Hematopoietic multipotent progenitor cell treated with erythropoietin and hydrocortisone succinate and interleukin-3 and kit ligand, for 15 days (in vitro differentiated cells): Measurements from ENCODE around the gene PHF14.
"Not testable (repeated sequence)": the region's sequence is repeated elsewhere in the genome, so short reads cannot be mapped to it uniquely, and the experiment has no call there.

Source experiments
- DNase-seq: peaks from one replicate; pipeline ENCODE4 v3.0.0-alpha.2; 2015; ENCODE audit warnings: low spot score

PHF14 gene, protein sequence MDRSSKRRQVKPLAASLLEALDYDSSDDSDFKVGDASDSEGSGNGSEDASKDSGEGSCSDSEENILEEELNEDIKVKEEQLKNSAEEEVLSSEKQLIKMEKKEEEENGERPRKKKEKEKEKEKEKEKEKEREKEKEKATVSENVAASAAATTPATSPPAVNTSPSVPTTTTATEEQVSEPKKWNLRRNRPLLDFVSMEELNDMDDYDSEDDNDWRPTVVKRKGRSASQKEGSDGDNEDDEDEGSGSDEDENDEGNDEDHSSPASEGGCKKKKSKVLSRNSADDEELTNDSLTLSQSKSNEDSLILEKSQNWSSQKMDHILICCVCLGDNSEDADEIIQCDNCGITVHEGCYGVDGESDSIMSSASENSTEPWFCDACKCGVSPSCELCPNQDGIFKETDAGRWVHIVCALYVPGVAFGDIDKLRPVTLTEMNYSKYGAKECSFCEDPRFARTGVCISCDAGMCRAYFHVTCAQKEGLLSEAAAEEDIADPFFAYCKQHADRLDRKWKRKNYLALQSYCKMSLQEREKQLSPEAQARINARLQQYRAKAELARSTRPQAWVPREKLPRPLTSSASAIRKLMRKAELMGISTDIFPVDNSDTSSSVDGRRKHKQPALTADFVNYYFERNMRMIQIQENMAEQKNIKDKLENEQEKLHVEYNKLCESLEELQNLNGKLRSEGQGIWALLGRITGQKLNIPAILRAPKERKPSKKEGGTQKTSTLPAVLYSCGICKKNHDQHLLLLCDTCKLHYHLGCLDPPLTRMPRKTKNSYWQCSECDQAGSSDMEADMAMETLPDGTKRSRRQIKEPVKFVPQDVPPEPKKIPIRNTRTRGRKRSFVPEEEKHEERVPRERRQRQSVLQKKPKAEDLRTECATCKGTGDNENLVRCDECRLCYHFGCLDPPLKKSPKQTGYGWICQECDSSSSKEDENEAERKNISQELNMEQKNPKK

DNA sequence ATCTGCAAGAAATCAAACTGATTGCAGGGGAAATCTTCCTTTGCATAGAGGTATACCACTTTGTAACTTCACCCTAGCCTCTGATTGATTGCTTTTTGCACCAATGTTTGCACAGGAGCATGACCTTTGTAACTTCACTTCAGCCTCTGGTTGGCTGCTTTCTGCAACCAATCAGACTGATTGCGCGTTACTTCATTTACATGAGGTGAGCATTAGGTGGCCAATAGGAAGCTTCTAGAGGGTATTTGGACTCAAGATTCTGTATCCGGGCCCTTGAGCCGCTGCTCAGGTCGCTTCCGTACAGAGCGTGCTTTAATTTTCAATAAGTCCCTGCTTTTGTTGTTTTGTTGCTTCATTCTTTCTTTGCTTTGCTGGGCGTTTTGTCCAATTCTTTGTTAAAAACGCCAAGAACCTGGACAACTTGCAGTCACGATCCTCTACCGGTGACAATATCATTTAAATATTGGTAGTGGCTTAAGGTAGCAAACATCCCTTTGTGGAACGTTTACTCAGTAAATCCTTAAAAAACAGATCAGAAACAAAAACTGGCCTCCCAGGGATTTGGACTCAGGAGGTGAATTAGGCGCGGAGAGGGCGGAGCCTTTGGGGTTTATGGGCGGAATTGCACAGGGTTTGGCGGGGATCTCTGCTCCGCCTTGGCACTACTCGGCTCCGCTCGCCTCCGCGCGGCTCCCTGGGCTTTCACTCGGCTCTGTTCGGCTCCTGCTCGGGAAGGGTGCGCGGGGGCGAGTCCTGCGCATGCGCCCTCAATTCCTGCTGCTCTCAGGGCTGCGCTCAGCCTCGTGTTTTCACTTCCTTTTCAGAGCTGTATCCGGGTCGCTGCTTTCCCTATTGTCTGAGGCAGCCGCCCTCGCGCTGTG is at the start of gene PHF14:
Gene PHF14 (plus strand): TSS at position 812 of the 881 bp plus-strand sequence. CDS start 452 bp downstream, outside the sequence.
- peak; percentile 91 for DNase-seq

DNA sequence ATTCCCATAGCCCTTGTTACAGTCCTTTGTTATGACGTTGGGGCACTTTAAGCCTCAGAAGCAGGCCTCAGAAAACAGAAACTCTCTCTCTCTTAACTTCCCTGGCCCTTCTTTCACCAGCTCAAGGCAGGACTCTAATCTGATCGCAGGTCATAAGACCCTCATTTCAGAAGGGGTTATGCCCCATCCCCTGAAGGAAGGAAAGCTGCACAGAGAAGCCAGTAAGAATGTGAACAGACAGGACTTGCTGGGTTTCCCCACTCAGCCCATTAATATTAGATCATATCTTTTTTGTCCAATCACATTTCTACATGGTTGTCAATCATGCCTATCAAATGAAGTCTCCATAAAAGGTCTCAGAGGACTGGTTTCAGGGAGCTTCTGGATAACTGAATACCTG is 49.3 kb upstream of the PHF14 start:
- DNase-seq, result no peak

DNA sequence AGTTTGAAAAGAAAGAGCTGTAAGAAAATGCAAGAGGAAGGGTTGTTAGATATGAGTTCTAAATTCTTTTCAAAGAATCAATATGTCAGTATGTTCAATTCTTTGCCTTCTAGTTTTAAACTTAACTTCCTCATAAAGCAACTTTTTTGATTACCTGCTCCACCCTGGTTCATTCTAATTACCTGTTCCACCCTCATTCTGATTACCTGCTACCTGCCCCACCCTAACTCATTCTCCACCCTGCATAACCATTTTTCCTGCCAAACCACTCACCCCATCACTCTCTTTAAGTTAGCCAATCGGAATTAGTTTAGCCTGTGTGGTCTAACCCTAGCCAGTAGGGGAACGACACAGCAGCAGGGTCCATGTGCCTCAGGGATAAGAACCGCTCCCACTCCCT is 45.5 kb upstream of the PHF14 start:
- DNase-seq, result not testable (repeated sequence)

DNA sequence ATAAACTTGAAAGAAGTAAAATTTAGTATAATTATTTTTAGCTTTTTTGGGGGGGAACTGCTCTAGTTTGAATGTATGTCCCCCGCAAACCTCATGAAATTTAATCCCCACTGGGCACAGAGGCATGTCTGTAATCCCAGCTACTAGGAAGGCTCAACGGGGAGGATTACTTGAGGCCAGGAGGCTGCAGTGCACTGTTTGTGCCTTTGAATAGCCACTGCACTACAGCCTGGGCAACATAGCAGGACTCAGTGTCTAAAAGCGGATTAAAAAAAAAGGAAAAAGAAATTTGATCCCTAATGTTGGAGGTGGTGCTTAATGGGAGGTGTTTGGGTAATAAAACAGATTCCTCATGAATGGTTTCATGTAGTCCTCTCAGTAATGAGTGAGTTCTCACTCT is 43.1 kb upstream of the PHF14 start:
- DNase-seq, result no peak

DNA sequence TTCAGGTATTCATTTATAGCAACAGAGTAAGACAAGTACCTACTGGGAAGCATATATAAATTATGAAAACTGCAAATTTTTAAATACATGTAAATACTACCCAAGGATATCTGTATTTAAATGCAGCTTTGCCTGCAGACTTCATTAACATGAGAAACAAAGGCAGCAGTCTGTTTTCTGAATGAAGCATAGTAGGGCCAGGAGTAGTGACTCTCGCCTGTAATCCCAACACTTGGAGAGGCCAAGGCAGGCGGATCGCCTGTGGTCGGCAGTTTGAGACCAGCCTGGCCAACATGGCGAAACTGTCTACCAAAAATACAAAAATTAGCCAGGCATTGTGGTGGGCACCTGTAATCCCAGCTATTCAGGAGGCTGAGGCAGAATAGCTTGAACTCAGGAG is 42.5 kb upstream of the PHF14 start:
- DNase-seq, result no peak

DNA sequence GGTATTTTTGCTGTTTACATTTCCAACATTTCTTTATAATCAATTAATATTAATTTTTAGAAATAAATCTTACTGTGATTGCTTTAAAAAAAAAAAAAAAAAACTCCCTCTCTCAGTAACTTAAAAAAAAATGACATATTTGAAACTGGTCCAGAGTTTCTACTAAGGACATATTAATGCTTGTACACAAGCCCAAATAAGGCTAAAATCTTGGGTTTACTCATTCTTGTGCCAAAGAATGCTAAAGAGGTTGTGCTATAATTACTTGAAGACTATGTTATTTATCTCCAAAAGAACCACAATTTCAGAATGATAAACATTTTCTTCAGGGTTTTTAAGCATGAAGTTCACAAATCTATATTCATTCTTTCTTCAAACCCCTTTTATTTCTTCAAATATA is 39.4 kb upstream of the PHF14 start:
- DNase-seq, result no peak

DNA sequence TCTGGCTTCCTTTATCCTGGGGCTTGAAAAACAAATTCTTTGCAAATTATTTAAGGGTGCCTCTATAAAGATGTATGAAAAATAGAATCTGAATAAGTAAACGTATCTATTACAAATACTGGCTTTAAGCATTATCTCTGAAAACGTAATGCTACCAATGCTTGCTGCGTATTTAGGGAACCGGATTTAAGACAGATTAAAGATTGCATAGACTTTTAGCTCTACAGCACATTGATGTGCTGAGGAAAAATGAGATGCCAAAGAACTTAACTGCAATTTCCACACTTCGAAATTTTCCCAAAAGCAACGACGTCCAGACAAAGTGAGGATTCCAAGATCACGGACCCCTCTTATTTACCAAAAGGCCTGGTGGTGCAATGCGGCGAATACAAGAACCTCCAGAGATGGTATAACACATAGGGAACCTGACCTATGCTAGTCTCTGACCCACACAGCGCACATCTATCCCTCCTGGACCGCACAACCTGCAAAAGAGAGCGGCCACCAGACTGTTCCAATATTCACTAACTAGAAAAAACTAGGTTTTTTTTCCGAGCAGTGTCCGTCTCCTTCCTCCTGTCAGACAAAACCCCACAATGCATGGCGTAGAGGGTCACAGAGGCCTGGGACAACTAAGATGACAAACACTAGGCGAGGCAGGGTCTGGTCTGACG is 34.3 kb upstream of the PHF14 start:
- DNase-seq, result peak; percentile 20

DNA sequence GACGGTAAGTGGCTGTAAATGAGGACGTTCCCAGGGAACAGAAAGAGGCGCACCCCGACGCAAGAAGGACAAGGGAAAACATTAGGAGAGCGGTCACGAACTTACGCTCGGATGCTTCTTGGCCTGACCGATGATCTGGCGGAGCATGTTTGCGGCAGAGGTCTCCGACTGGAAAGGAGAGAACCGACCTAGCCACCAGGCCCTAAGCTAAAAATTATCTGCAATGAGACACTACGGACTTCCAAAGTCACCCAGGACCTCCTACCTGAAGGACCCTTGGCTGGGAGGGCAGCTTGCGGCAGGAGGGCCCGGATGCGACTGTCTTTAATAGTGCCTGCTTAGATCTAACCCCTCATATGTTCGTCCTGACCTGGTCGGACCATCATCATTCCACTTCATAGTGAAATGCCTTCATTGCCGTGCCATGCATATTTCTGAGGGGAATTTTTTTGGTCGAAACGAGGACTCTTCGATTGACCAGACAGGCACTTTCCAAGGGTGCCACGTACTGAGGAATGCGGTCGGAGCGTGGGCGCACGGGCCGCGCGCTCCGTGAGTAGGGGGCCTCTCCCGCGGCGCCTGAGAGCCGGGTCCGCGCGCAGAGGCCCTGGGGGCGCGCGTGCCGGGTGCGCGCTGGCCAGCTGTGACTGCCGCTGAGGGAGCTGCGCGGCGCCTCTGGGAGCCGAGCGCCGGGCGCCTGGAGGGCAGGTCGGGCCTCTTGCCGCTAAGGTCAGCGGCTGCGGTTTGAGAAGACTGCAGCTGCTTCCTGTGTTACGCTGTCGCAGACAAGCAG is 33.6 kb upstream of the PHF14 start:
- peak; percentile 88 for DNase-seq

DNA sequence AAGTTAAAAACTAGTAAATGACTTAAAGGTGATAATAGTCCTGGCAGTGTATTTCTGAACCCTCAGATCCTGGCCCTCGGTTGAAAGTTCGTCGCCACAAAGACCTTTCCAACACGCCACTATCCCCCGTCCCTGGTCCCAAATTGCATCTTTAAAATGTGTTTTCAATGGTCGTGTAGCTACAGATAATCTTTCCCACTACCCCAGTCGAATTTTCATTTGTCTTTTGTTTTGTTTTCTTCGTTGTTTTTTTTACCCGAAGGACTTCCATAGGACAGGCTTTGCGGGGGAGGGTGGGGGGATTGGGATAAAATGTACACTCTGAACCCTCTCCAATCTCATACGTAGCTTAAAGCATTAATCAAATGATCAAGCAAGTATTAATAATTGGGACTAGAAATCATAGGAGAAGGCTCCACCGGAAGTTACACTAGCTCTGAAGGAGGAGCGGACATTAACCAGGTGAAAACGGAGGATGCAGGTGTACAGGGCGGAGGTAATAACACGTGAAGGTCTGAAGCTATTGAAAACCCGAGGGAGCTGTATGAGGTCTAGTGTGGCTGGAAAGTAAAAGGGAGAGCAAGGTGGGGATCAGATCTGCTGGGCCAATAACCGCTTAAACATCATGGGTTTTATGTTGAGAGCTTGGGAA is 32.8 kb upstream of the PHF14 start:
- DNase-seq, result no peak

DNA sequence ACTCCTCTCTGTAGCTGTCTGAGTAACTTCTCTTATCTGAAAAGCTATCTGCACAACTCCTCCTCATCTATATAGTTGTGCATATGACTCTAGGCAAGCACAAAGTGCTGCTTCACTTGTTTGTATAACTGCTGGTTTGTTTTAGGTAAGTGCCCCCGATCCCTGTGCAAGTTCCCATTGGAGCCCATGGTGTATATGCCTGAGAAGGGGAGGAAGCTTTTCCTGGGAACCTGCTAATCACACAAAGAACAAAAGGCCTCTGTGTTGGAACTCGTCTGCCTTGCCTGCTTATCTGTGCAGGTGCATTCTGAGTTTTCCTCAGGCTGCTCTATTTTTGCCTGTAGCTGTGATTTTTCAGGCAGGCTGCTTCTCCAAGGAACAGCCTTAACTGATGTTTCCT is 23.2 kb upstream of the PHF14 start:
- no peak for DNase-seq

DNA sequence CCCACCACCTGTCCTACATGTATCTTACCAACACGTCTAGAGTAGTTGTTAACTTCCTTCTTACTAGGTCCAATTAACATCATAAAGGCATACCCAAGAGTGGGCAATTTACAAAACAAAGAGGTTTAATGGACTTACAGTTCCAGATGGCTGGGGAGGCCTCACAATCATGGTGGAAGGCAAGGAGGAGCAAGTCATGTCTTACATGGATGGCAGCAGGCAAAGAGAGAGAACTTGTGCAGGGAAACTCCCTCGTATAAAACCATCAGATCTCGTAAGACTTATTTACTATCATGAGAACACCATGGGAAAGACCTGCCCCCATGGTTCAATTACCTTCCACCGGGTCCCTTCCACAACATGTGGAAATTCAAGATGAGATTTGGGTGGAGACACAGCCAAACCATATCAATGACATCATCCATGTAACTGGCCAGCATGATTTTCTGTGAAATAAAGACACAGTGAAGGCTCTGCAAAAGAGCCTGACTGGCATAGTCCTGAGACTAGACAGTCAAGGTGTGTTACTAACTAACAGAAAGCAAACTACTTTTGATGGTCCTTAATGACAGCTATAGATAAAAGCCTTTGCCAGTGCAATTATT is 22.6 kb upstream of the PHF14 start:
- not testable (repeated sequence) for DNase-seq

DNA sequence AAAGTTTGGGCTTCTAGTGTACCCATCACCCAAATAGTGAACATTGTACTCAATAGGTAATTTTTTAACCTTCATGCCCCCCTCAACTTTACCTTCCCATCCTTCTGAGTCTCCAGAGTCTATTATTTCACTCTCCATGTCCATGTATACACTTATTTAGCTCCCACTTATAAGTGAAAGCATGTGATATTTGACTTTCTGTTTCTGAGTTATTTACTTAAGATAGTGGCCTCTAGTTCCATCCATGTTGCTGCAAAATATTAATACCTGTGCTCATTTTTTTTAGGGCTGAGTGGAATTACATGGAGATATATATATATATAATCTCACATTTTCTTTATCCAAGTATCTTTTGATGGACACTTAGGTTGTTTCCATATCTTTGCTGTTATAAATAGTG is 21.1 kb upstream of the PHF14 start:
- DNase-seq, result no peak

DNA sequence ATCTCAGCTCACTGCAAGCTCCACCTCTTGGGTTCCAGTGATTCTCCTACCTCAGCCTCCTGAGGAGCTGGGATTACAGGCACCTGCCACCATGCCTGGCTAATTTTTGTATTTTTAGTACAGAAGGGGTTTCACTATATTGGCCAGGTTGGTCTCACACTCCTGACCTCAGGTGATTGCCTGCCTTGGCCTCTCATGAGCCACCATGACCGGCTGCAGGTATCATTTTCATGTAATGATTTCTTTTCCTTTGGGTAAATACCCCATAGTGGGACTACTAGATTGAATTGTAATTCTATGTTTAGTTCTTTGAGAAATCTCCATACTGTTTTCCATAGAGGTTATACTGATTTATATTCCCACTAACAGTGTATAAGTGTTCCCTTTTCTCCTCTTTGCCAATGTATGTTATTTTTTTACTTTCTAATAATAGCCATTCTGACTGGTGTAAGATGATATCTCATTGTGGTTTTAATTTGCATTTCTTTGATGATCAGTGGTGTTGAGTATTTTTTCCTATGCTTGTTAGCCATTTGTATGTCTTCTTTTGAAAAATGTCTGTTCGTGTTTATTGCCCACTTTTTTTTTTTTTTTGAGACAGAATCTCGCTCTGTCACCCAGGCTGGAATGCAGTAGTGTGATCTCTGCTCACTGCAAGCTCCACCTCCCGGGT is 20.5 kb upstream of the PHF14 start:
- not testable (repeated sequence) for DNase-seq

DNA sequence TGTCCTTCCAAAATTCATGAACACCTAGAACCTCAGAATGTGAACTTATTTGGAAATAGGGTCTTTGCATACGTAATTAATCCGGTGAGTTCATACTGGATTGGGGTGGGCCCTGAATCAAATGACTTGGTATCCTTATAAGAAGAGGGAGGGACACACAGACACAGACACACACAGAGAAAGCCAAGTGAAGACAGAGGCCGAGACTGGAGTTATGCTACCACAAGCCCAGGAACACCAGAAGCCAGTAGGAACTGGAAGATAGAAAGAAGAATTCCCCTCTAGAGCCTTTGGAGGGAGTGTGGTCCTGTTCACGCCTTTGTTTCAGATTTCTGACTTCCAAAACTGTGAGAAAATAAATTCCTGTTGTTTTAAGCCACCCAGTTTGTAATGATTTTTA is 17.1 kb upstream of the PHF14 start:
- no peak for DNase-seq

DNA sequence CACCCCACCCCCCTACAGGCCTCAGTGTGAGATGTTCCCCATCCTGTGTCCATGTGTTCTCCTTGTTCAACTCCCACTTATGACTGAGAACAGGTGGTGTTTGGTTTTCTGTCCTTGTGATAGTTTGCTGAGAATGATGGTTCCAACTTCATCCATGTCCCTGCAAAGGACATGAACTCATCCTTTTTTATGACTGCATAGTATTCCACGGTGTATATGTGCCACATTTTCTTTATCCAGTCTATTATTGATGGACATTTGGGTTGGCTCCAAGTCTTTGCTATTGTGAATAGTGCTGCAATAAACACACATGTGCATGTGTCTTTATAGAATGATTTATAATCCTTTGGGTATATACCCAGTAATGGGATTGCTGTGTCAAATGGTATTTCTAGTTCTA is 13.4 kb upstream of the PHF14 start:
- DNase-seq, result not testable (repeated sequence)

DNA sequence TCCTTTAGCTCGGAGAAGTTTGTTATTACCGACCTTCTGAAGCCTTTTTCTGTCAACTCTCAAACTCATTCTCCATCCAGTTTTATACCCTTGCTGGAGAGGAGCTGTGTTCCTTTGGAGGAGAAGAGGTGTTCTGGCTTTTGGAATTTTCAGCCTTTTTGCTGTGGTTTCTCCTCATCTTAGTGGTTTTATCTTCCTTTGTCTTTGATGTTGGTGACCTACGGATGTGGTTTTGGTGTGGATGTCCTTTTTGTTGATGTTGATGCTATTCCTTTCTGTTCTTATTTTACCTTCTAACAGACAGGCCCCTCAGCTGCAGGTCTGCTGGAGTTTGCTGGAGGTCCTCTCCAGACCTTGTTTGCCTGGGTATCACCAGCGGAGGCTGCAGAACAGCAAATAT is 8.7 kb upstream of the PHF14 start:
- not testable (repeated sequence) for DNase-seq

DNA sequence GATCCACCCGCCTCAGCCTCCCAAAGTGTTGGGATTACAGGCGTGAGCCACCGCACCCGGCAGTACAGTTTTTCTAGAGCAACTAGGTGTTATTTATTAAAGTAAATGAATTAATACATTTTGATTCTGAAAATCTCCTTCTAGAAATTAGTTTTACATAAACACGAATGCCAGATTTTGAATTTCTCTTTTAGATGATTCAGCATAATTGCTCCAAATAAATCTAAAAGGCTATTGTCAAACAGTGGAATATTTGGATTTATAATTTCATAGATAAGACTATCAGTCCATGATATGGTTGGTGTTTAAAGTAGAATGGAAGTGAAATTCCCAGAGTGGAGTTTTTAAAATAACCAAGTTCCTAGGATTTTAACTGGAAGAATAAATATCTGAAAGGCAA is 1.5 kb upstream of the PHF14 start:
- no peak for DNase-seq

DNA sequence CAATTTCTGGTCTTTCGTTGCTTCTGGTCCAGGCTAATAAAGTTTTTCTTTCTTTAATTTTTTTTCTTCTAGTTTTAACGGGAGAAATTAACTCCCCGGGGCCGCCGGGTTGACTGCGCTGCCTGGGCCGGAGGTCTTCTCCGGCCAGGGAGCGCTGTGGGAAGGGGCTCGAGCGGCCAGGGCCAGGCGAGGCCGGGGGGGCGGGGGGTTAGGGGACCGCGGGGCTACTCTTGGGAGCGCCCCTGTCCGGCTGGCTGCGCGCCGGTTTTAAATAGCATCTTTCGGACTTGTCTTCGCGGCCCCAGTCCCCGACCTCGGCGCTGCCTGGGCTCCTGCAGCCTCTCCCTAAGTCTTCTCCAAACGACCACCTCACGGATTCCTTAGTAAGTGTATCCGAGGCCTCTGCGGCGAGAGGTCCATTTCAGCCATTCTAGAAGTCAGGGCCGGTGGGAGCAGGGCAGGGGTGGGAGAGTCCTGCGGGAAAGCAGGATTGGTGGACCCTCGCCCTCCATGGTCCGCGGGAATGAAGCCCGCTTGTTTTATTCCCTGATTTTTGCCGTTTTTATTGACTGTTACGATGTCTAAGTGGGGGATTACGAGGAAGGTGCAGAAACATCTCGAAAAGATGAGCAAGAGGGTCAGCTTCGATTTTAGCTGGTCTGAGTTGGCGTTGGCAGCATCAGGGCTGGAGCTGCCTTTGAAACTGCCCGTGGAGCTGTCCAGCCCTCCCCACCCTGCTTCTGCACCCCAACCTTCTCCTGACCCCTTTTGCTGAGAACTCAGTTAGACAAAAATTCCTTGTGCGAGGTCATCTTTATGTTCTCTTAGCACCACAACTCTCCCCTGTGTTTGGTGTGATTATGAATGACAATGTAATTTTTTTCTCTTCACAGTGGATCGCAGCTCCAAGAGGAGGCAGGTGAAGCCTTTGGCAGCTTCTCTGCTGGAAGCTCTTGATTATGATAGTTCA is 555 bp downstream of the PHF14 start:
- DNase-seq, result peak; percentile 20
